Keratinocyte (primary cell): ENCODE results near the gene EIF4G1. TPM values are rescaled to one million over a fixed set of nuclear protein-coding genes. Genes with fewer than 3 reads are reported as not detected.

Experiments
- DNase-seq: peaks from one replicate; pipeline ENCODE4 v3.0.0-alpha.2; 2011; ENCODE audit warnings: low read depth, missing footprints, low spot score
- FAIRE-seq: peaks from 2 replicates; lab custom pipeline; 2011; peaks lifted over from hg19 to GRCh38; lab: Jason Lieb, UNC
- H2AFZ ChIP-seq: 2 replicates; pipeline ENCODE4 v1.6.0; 2012; ENCODE audit warnings: low read length, control low read depth, inconsistent platforms; ENCODE audit not compliant: control insufficient read depth
- H3K27ac ChIP-seq: 2 replicates; pipeline ENCODE4 v1.5.1; 2011; ENCODE audit warnings: low read length; ENCODE audit not compliant: control insufficient read depth, insufficient read depth
- H3K27me3 ChIP-seq: 3 replicates; pipeline ENCODE4 v1.6.0; 2011; ENCODE audit warnings: low read length; ENCODE audit not compliant: control insufficient read depth, insufficient read depth; ENCODE audit errors: extremely low read depth
- H3K36me3 ChIP-seq, 2 experiments: 2 replicates in 1 of 2; 3 replicates in 1 of 2; pipeline ENCODE4 v1.5.1; 2011; ENCODE audit warnings: low read length in 2 of 2, mild to moderate bottlenecking in 1 of 2; ENCODE audit not compliant: control insufficient read depth in 2 of 2, insufficient read depth in 2 of 2; ENCODE audit errors: extremely low read depth in 1 of 2
- H3K4me1 ChIP-seq: 3 replicates; pipeline ENCODE4 v1.5.1; 2011; ENCODE audit warnings: low read length; ENCODE audit not compliant: control insufficient read depth, insufficient read depth; ENCODE audit errors: extremely low read depth
- H3K4me2 ChIP-seq: 3 replicates; pipeline ENCODE4 v1.6.0; 2011; ENCODE audit warnings: low read depth, low read length; ENCODE audit not compliant: control insufficient read depth, insufficient read depth; ENCODE audit errors: extremely low read depth
- H3K4me3 ChIP-seq, 3 experiments: fragments of 200-600 bp in 1 of 3; sonication (generic) in 1 of 3; 2 replicates in 2 of 3; 3 replicates in 1 of 3; pipeline ENCODE4 v1.5.1; 2011 to 2016; ENCODE audit warnings: low read length in 3 of 3, mild to moderate bottlenecking in 3 of 3, control low read depth in 2 of 3, inconsistent platforms in 1 of 3, low read depth in 1 of 3, mixed read lengths in 1 of 3, mixed run types in 1 of 3, moderate library complexity in 1 of 3; ENCODE audit not compliant: control insufficient read depth in 2 of 3, insufficient read depth in 2 of 3; ENCODE audit errors: extremely low read depth in 1 of 3
- H3K79me2 ChIP-seq: 2 replicates; pipeline ENCODE4 v1.6.0; 2012; ENCODE audit warnings: low read length; ENCODE audit not compliant: control insufficient read depth, insufficient read depth
- H3K9ac ChIP-seq: 3 replicates; pipeline ENCODE4 v1.6.0; 2011; ENCODE audit warnings: low read length; ENCODE audit not compliant: control insufficient read depth, insufficient read depth; ENCODE audit errors: extremely low read depth
- H3K9me1 ChIP-seq: 3 replicates; pipeline ENCODE4 v1.6.0; 2011; ENCODE audit warnings: low read length; ENCODE audit not compliant: control insufficient read depth, insufficient read depth; ENCODE audit errors: extremely low read depth
- H3K9me3 ChIP-seq: 2 replicates; pipeline ENCODE4 v1.5.1; 2012; ENCODE audit warnings: low read depth, low read length; ENCODE audit not compliant: control insufficient read depth
- H4K20me1 ChIP-seq: 3 replicates; pipeline ENCODE4 v1.6.0; 2011; ENCODE audit warnings: low read length; ENCODE audit not compliant: control insufficient read depth, insufficient read depth; ENCODE audit errors: extremely low read depth
- EZH2 ChIP-seq: IDR thresholded peaks from one replicate; pipeline ENCODE4 v1.6.1; 2012; ENCODE audit warnings: inconsistent platforms, mild to moderate bottlenecking, low read length, moderate library complexity
- dilution Hi-C: fragments of 300-500 bp; cut with MboI; formaldehyde crosslinking; loops from one replicate; pipeline ENCODE4 v1.7.0; 2020; ENCODE audit warnings: low sequenced_read_pairs; ENCODE audit not compliant: extremely low pct_ligation_motif_present
- polyA plus RNA-seq, 5 experiments: library from polyadenylated mRNA; depleted of rRNA in 3 of 5; stranded (reverse) in 3 of 5; stranded (forward) in 1 of 5; unstranded in 1 of 5; fragments of >200 nt; gene quantifications; 1 replicate in 1 of 5; 2 replicates in 3 of 5; 3 replicates in 1 of 5; pipeline versions ENCODE4 v1.2.1 to v1.2.3, GENCODE V29; 2011 to 2012; ENCODE audit warnings: missing spikeins in 2 of 5, low read depth in 1 of 5, low replicate concordance in 1 of 5
- TF ChIP-seq, protein P1 (sequence below), 3 experiments: IDR thresholded peaks in 1 of 3; conservative IDR thresholded peaks in 1 of 3; optimal IDR thresholded peaks in 1 of 3; 2 replicates in 2 of 3; 3 replicates in 1 of 3; pipeline versions ENCODE3 to v1.5.1; 2011; ENCODE audit warnings: low read length in 3 of 3, mild to moderate bottlenecking in 3 of 3, moderate library complexity in 2 of 3, control low read depth in 1 of 3, inconsistent platforms in 1 of 3; ENCODE audit not compliant: insufficient read depth in 2 of 3; ENCODE audit errors: extremely low read depth in 1 of 3

EIF4G1 gene
- polyA plus RNA-seq, 1 donor (not counting 4 experiments of a cell fraction or from before 2014, with no cell fraction given): 225 TPM

DNA sequence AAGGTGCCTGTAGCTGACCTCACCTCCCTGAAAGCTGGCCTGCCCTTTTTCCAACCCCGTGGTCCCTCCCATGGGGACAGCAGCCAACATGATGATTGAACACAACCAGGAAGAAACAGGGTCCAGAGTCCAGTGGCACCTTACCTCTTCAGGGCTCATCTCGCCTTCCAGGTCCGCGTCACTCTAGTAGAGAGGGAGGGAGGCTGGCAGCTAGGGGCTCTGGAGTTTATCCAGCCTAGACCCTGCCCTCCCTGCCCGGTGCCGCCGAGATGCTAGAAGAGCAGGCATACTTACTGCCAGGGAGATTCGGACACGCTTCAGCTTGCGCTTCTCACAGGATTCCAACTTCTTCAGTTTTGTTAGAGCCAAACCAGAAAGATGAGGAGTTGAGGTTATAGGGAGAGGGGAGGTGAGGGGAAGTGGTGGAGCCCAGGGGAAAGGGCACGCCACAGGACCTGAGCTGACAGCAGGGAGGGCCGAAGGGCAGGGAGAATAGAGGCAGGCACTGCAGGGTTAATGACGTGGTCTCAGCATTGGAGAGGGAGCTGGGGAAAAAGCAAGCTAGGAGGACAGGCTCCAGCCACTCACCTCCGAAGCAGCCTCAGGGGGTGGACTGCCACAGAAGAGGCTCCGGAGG, 37.9 kb downstream of the EIF4G1 start:
- no peak for DNase-seq
- no peaks in the 10 kb centered on the region for H3K9me3 ChIP-seq
- dilution Hi-C loops: no loop called here
- H3K4me1 ChIP-seq: no peaks in the 10 kb centered on the region
- H4K20me1 ChIP-seq: no peaks in the 10 kb centered on the region
- H3K79me2 ChIP-seq: no peaks in the 10 kb centered on the region
- peaks cover 6 to 16% of the 10 kb centered on the region in 2 experiments for H3K36me3 ChIP-seq
- TF ChIP-seq, protein P1, sequence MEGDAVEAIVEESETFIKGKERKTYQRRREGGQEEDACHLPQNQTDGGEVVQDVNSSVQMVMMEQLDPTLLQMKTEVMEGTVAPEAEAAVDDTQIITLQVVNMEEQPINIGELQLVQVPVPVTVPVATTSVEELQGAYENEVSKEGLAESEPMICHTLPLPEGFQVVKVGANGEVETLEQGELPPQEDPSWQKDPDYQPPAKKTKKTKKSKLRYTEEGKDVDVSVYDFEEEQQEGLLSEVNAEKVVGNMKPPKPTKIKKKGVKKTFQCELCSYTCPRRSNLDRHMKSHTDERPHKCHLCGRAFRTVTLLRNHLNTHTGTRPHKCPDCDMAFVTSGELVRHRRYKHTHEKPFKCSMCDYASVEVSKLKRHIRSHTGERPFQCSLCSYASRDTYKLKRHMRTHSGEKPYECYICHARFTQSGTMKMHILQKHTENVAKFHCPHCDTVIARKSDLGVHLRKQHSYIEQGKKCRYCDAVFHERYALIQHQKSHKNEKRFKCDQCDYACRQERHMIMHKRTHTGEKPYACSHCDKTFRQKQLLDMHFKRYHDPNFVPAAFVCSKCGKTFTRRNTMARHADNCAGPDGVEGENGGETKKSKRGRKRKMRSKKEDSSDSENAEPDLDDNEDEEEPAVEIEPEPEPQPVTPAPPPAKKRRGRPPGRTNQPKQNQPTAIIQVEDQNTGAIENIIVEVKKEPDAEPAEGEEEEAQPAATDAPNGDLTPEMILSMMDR (optimal IDR thresholded peaks at IDR 0.05 in 1 of 3, IDR thresholded peaks at IDR 0.05 in 1 of 3, conservative IDR thresholded peaks at IDR 0.05 in 1 of 3; ENCODE audit: extremely low read depth in 1 of 3, insufficient read depth in 2 of 3, low read length in 3 of 3): no peak
- H3K4me3 ChIP-seq: no peak overlapping the region
- H2AFZ ChIP-seq: no peak overlapping the region
- H3K27me3 ChIP-seq: no peaks in the 10 kb centered on the region
- no peak overlapping the region for H3K27ac ChIP-seq
- H3K9me1 ChIP-seq: no peaks in the 10 kb centered on the region
- H3K4me2 ChIP-seq: no peak overlapping the region
- no peak overlapping the region for H3K9ac ChIP-seq
- no peak for FAIRE-seq

DNA sequence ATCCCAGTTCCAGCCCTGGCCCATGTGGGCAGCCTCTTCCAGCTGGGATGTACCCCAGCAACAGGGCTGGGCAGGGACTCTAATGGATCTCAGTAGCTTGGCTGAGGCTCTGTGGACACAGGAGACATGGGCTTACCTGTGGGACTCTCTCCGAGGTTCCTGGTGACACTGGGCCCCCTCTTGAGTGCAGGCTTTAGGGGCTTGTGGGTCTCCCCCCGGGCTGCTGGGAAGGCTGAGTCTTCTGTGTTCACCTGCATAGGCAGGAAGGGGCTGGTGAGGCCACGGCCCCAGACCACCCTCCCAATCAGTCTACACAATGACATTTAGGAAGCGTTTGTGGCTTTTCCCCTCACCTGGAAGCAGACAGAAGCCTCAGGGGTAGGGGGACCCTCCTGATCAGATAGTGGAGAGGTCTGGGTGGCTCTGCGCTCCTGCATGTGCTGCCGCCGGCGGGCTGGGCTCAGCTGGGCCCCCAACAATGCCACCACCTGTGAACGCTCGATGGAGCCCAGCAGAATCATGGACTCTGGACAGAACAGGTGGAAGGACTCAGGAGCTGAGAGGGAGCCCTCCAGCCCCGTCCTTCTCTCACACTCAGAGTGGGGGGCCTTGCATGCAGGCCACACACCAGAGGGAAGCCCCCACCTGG, 38.6 kb downstream of the EIF4G1 start:
- no peak for FAIRE-seq
- no peaks in the 10 kb centered on the region for H3K79me2 ChIP-seq
- no peak overlapping the region for H3K27ac ChIP-seq
- no peak overlapping the region for H3K4me3 ChIP-seq
- H3K9me1 ChIP-seq: no peaks in the 10 kb centered on the region
- H3K4me2 ChIP-seq: no peak overlapping the region
- H3K4me1 ChIP-seq: no peaks in the 10 kb centered on the region
- no peaks in the 10 kb centered on the region for H4K20me1 ChIP-seq
- H2AFZ ChIP-seq: no peak overlapping the region
- H3K27me3 ChIP-seq: no peaks in the 10 kb centered on the region
- H3K9me3 ChIP-seq: no peaks in the 10 kb centered on the region
- no peak for TF ChIP-seq EZH2
- TF ChIP-seq, protein P1 (optimal IDR thresholded peaks at IDR 0.05 in 1 of 3, IDR thresholded peaks at IDR 0.05 in 1 of 3, conservative IDR thresholded peaks at IDR 0.05 in 1 of 3; ENCODE audit: extremely low read depth in 1 of 3, insufficient read depth in 2 of 3, low read length in 3 of 3): no peak
- no peak overlapping the region for H3K9ac ChIP-seq
- peaks cover 4 to 16% of the 10 kb centered on the region in 2 experiments for H3K36me3 ChIP-seq
- no peak for DNase-seq
- dilution Hi-C loops: no loop called here
